COLO668 (cell line): ENCODE data around the gene DIP2C.
"Not testable (repeated sequence)": the region's sequence is repeated elsewhere in the genome, so short reads cannot be mapped to it uniquely, and the experiment has no call there.

Source experiments
- DNase-seq: peaks from one replicate; lab custom pipeline; 2025; ENCODE audit not compliant: unreplicated experiment; lab: John Stamatoyannopoulos, UW

DIP2C gene

GRCh38 chr10:320771-321170, 368.7 kb downstream of the DIP2C start:
- DNase-seq: no peak

- DNase-seq: no peak
Measured at GRCh38 chr10:317926-318325, 371.5 kb downstream of the DIP2C start.

GRCh38 chr10:317271-317769, 372.1 kb downstream of the DIP2C start:
- no peak for DNase-seq

GRCh38 chr10:316390-316789, 373.1 kb downstream of the DIP2C start:
- DNase-seq: no peak

- no peak for DNase-seq
Measured at GRCh38 chr10:314871-315270, 374.6 kb downstream of the DIP2C start.

- DNase-seq: no peak
Measured at GRCh38 chr10:314381-314780, 375.1 kb downstream of the DIP2C start.

- DNase-seq: no peak
Measured at GRCh38 chr10:311901-312665, 377.4 kb downstream of the DIP2C start.

GRCh38 chr10:310976-311639, 378.4 kb downstream of the DIP2C start:
- DNase-seq: no peak

- DNase-seq: no peak
Measured at GRCh38 chr10:310371-310770, 379.1 kb downstream of the DIP2C start.

- no peak for DNase-seq
Measured at GRCh38 chr10:308572-309085, 380.8 kb downstream of the DIP2C start.

GRCh38 chr10:308101-308500, 381.4 kb downstream of the DIP2C start:
- no peak for DNase-seq

GRCh38 chr10:307659-308058, 381.8 kb downstream of the DIP2C start:
- DNase-seq: no peak

- DNase-seq: peak; percentile 11
Measured at GRCh38 chr10:306675-307185, 382.7 kb downstream of the DIP2C start.

- DNase-seq: no peak
Measured at GRCh38 chr10:306007-306674, 383.3 kb downstream of the DIP2C start.

- no peak for DNase-seq
Measured at GRCh38 chr10:305034-305433, 384.4 kb downstream of the DIP2C start.

- no peak for DNase-seq
Measured at GRCh38 chr10:301536-301935, 387.9 kb downstream of the DIP2C start.

GRCh38 chr10:300580-300979, 388.9 kb downstream of the DIP2C start:
- not testable (repeated sequence) for DNase-seq

GRCh38 chr10:299969-300368, 389.5 kb downstream of the DIP2C start:
- no peak for DNase-seq

- DNase-seq: no peak
Measured at GRCh38 chr10:299512-299911, 390.0 kb downstream of the DIP2C start.

- no peak for DNase-seq
Measured at GRCh38 chr10:298033-298432, 391.4 kb downstream of the DIP2C start.

GRCh38 chr10:297567-297966, 391.9 kb downstream of the DIP2C start:
- no peak for DNase-seq
